Measurements from ENCODE around the gene ST8SIA6. TPM values are rescaled to one million over a fixed set of nuclear protein-coding genes. Genes with fewer than 3 reads are reported as not detected.
"Not testable (repeated sequence)": the region's sequence is repeated elsewhere in the genome, so short reads cannot be mapped to it uniquely, and the experiment has no call there.

Gene ST8SIA6
- polyA plus RNA-seq, 2 donors: 0.13 to 0.61 TPM

GRCh38 chr10:17340144-17340829 is 114.1 kb downstream of the ST8SIA6 start:
- H3K4me1 ChIP-seq (ENCODE audit: control insufficient read depth in 2 of 2, insufficient read depth in 2 of 2, low read length in 1 of 2): no peaks in the 10 kb centered on the region
- H3K27ac ChIP-seq (ENCODE audit: low read depth in 2 of 2, low read length in 1 of 2): no peak overlapping the region
- 83 to 85% methylated on average over 13 of the region's 13 CpGs for WGBS, 2 donors
- H3K27me3 ChIP-seq (ENCODE audit: control insufficient read depth in 1 of 2, insufficient read depth in 2 of 2, low read length in 2 of 2): no peaks in the 10 kb centered on the region
- no peak overlapping the region for H3K4me3 ChIP-seq (ENCODE audit: low read depth in 1 of 2, low read length in 2 of 2)
- no peaks in the 10 kb centered on the region for H3K36me3 ChIP-seq (ENCODE audit: control insufficient read depth in 2 of 2, insufficient read depth in 2 of 2, low read length in 1 of 2)
- peaks cover 7 to 8% of the 10 kb centered on the region in 2 donors for H3K9me3 ChIP-seq (ENCODE audit: control insufficient read depth in 2 of 2, insufficient read depth in 1 of 2, low read depth in 1 of 2, low read length in 1 of 2)

GRCh38 chr10:17335065-17335464 is 119.3 kb downstream of the ST8SIA6 start:
- Histone ChIP-seq H3K9me3 (ENCODE audit: control insufficient read depth in 2 of 2, insufficient read depth in 1 of 2, low read depth in 1 of 2, low read length in 1 of 2) (peaks cover under 1 to 1% of the 10 kb centered on the region in 2 donors), H3K4me3 (ENCODE audit: low read depth in 1 of 2, low read length in 2 of 2) (no peak overlapping the region)
- WGBS, 2 donors: 64 to 66% methylated on average over 2 of the region's 2 CpGs

GRCh38 chr10:17330501-17330900 is 123.9 kb downstream of the ST8SIA6 start:
- 66 to 75% methylated on average over 2 of the region's 2 CpGs for WGBS, 2 donors
- Histone ChIP-seq H3K4me3 (ENCODE audit: low read depth in 1 of 2, low read length in 2 of 2) (no peak overlapping the region), H3K36me3 (ENCODE audit: control insufficient read depth in 2 of 2, insufficient read depth in 2 of 2, low read length in 1 of 2) (no peaks in the 10 kb centered on the region), H3K9me3 (ENCODE audit: control insufficient read depth in 2 of 2, insufficient read depth in 1 of 2, low read depth in 1 of 2, low read length in 1 of 2) (no peaks in the 10 kb centered on the region), H3K27me3 (ENCODE audit: control insufficient read depth in 1 of 2, insufficient read depth in 2 of 2, low read length in 2 of 2) (no peaks in the 10 kb centered on the region), H3K27ac (ENCODE audit: low read depth in 2 of 2, low read length in 1 of 2) (no peak overlapping the region), H3K4me1 (ENCODE audit: control insufficient read depth in 2 of 2, insufficient read depth in 2 of 2, low read length in 1 of 2) (no peaks in the 10 kb centered on the region)

More at GRCh38 chr10:17335065-17335464, 119.3 kb downstream of the ST8SIA6 start:
- H3K27ac ChIP-seq (ENCODE audit: low read depth in 2 of 2, low read length in 1 of 2): no peak overlapping the region
- H3K36me3 ChIP-seq (ENCODE audit: control insufficient read depth in 2 of 2, insufficient read depth in 2 of 2, low read length in 1 of 2): no peaks in the 10 kb centered on the region
- H3K27me3 ChIP-seq (ENCODE audit: control insufficient read depth in 1 of 2, insufficient read depth in 2 of 2, low read length in 2 of 2): no peaks in the 10 kb centered on the region
- no peaks in the 10 kb centered on the region for H3K4me1 ChIP-seq (ENCODE audit: control insufficient read depth in 2 of 2, insufficient read depth in 2 of 2, low read length in 1 of 2)

GRCh38 chr10:17326377-17326776 is 128.0 kb downstream of the ST8SIA6 start:
- no peaks in the 10 kb centered on the region for H3K4me1 ChIP-seq (ENCODE audit: control insufficient read depth in 2 of 2, insufficient read depth in 2 of 2, low read length in 1 of 2)
- H3K4me3 ChIP-seq (ENCODE audit: low read depth in 1 of 2, low read length in 2 of 2): no peak overlapping the region
- no peaks in the 10 kb centered on the region for H3K27me3 ChIP-seq (ENCODE audit: control insufficient read depth in 1 of 2, insufficient read depth in 2 of 2, low read length in 2 of 2)
- no peaks in the 10 kb centered on the region for H3K36me3 ChIP-seq (ENCODE audit: control insufficient read depth in 2 of 2, insufficient read depth in 2 of 2, low read length in 1 of 2)
- WGBS, 2 donors: 79 to 83% methylated on average over 4 of the region's 4 CpGs
- H3K9me3 ChIP-seq (ENCODE audit: control insufficient read depth in 2 of 2, insufficient read depth in 1 of 2, low read depth in 1 of 2, low read length in 1 of 2): no peaks in the 10 kb centered on the region
- no peak overlapping the region for H3K27ac ChIP-seq (ENCODE audit: low read depth in 2 of 2, low read length in 1 of 2)

- not testable (repeated sequence) for H3K4me3 ChIP-seq (ENCODE audit: low read depth in 1 of 2, low read length in 2 of 2); H3K27ac ChIP-seq (ENCODE audit: low read depth in 2 of 2, low read length in 1 of 2); H3K36me3 ChIP-seq (ENCODE audit: control insufficient read depth in 2 of 2, insufficient read depth in 2 of 2, low read length in 1 of 2); H3K9me3 ChIP-seq (ENCODE audit: control insufficient read depth in 2 of 2, insufficient read depth in 1 of 2, low read depth in 1 of 2, low read length in 1 of 2); H3K27me3 ChIP-seq (ENCODE audit: control insufficient read depth in 1 of 2, insufficient read depth in 2 of 2, low read length in 2 of 2); H3K4me1 ChIP-seq (ENCODE audit: control insufficient read depth in 2 of 2, insufficient read depth in 2 of 2, low read length in 1 of 2)
- 89 to 91% methylated on average over 3 of the region's 3 CpGs for WGBS, 2 donors
Measured at GRCh38 chr10:17321957-17322356, 132.4 kb downstream of the ST8SIA6 start.

- 80 to 81% methylated on average over 1 of the region's 1 CpG for WGBS, 2 donors
- Histone ChIP-seq H3K27me3 (ENCODE audit: control insufficient read depth in 1 of 2, insufficient read depth in 2 of 2, low read length in 2 of 2) (no peaks in the 10 kb centered on the region), H3K4me1 (ENCODE audit: control insufficient read depth in 2 of 2, insufficient read depth in 2 of 2, low read length in 1 of 2) (no peaks in the 10 kb centered on the region), H3K36me3 (ENCODE audit: control insufficient read depth in 2 of 2, insufficient read depth in 2 of 2, low read length in 1 of 2) (no peaks in the 10 kb centered on the region), H3K9me3 (ENCODE audit: control insufficient read depth in 2 of 2, insufficient read depth in 1 of 2, low read depth in 1 of 2, low read length in 1 of 2) (no peaks in the 10 kb centered on the region), H3K4me3 (ENCODE audit: low read depth in 1 of 2, low read length in 2 of 2) (no peak overlapping the region), H3K27ac (ENCODE audit: low read depth in 2 of 2, low read length in 1 of 2) (no peak overlapping the region)
Measured at GRCh38 chr10:17316488-17317170, 137.8 kb downstream of the ST8SIA6 start.

- Histone ChIP-seq H3K27me3 (ENCODE audit: control insufficient read depth in 1 of 2, insufficient read depth in 2 of 2, low read length in 2 of 2) (peaks cover 0 to 3% of the 10 kb centered on the region in 2 donors), H3K9me3 (ENCODE audit: control insufficient read depth in 2 of 2, insufficient read depth in 1 of 2, low read depth in 1 of 2, low read length in 1 of 2) (no peaks in the 10 kb centered on the region), H3K4me3 (ENCODE audit: low read depth in 1 of 2, low read length in 2 of 2) (no peak overlapping the region), H3K4me1 (ENCODE audit: control insufficient read depth in 2 of 2, insufficient read depth in 2 of 2, low read length in 1 of 2) (no peaks in the 10 kb centered on the region), H3K27ac (ENCODE audit: low read depth in 2 of 2, low read length in 1 of 2) (no peak overlapping the region), H3K36me3 (ENCODE audit: control insufficient read depth in 2 of 2, insufficient read depth in 2 of 2, low read length in 1 of 2) (no peaks in the 10 kb centered on the region)
- 53 to 61% methylated on average over 2 of the region's 2 CpGs for WGBS, 2 donors
Measured at GRCh38 chr10:17309435-17309834, 145.0 kb downstream of the ST8SIA6 start.

- H3K27ac ChIP-seq (ENCODE audit: low read depth in 2 of 2, low read length in 1 of 2): no peak overlapping the region
- H3K27me3 ChIP-seq (ENCODE audit: control insufficient read depth in 1 of 2, insufficient read depth in 2 of 2, low read length in 2 of 2): peaks cover 0 to 3% of the 10 kb centered on the region in 2 donors
- no peak overlapping the region for H3K4me3 ChIP-seq (ENCODE audit: low read depth in 1 of 2, low read length in 2 of 2)
- H3K36me3 ChIP-seq (ENCODE audit: control insufficient read depth in 2 of 2, insufficient read depth in 2 of 2, low read length in 1 of 2): no peaks in the 10 kb centered on the region
- no peaks in the 10 kb centered on the region for H3K4me1 ChIP-seq (ENCODE audit: control insufficient read depth in 2 of 2, insufficient read depth in 2 of 2, low read length in 1 of 2)
- H3K9me3 ChIP-seq (ENCODE audit: control insufficient read depth in 2 of 2, insufficient read depth in 1 of 2, low read depth in 1 of 2, low read length in 1 of 2): no peaks in the 10 kb centered on the region
- 74 to 75% methylated on average over 3 of the region's 3 CpGs for WGBS, 2 donors
Measured at GRCh38 chr10:17307123-17307522, 147.3 kb downstream of the ST8SIA6 start.

GRCh38 chr10:17292375-17292774 is 162.0 kb downstream of the ST8SIA6 start:
- Histone ChIP-seq H3K27ac (ENCODE audit: low read depth in 2 of 2, low read length in 1 of 2) (no peak overlapping the region), H3K4me3 (ENCODE audit: low read depth in 1 of 2, low read length in 2 of 2) (no peak overlapping the region), H3K9me3 (ENCODE audit: control insufficient read depth in 2 of 2, insufficient read depth in 1 of 2, low read depth in 1 of 2, low read length in 1 of 2) (no peaks in the 10 kb centered on the region), H3K4me1 (ENCODE audit: control insufficient read depth in 2 of 2, insufficient read depth in 2 of 2, low read length in 1 of 2) (no peaks in the 10 kb centered on the region), H3K36me3 (ENCODE audit: control insufficient read depth in 2 of 2, insufficient read depth in 2 of 2, low read length in 1 of 2) (no peaks in the 10 kb centered on the region), H3K27me3 (ENCODE audit: control insufficient read depth in 1 of 2, insufficient read depth in 2 of 2, low read length in 2 of 2) (no peaks in the 10 kb centered on the region)
- 66 to 71% methylated on average over 4 of the region's 4 CpGs for WGBS, 2 donors

- H3K27ac ChIP-seq (ENCODE audit: low read depth in 2 of 2, low read length in 1 of 2): no peak overlapping the region
- H3K4me1 ChIP-seq (ENCODE audit: control insufficient read depth in 2 of 2, insufficient read depth in 2 of 2, low read length in 1 of 2): no peaks in the 10 kb centered on the region
- H3K9me3 ChIP-seq (ENCODE audit: control insufficient read depth in 2 of 2, insufficient read depth in 1 of 2, low read depth in 1 of 2, low read length in 1 of 2): no peaks in the 10 kb centered on the region
- H3K36me3 ChIP-seq (ENCODE audit: control insufficient read depth in 2 of 2, insufficient read depth in 2 of 2, low read length in 1 of 2): no peaks in the 10 kb centered on the region
- no peaks in the 10 kb centered on the region for H3K27me3 ChIP-seq (ENCODE audit: control insufficient read depth in 1 of 2, insufficient read depth in 2 of 2, low read length in 2 of 2)
- no peak overlapping the region for H3K4me3 ChIP-seq (ENCODE audit: low read depth in 1 of 2, low read length in 2 of 2)
- 20 to 28% methylated on average over 6 of the region's 6 CpGs for WGBS, 2 donors
Measured at GRCh38 chr10:17290226-17290625, 164.2 kb downstream of the ST8SIA6 start.
